Measurements from ENCODE around the gene PTCD1.

DNA sequence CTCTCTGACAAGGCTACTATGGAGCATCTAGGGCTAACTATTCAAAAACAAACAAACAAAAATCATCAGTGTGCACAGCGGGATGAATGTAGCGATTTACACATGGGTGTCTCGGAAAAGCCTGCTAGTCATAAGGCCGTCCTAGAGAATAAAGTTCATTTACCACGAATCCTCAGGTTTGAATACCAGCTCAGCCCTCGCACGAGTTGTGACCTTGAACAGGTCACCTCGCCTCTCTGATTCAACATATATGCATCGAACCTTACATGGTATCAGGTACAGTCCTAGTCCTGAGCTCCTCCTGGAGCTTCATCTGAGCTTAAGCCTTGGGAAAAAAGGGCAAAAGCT lies 26.8 kb upstream of the PTCD1 start:
- TF ChIP-seq ARNT (IDR thresholded peaks at IDR 0.05) (no peak), NFRKB (IDR thresholded peaks at IDR 0.05) (no peak), BHLHE40 (IDR thresholded peaks at IDR 0.05; ENCODE audit: borderline replicate concordance) (no peak)
